PFSK-1 (cell line): ENCODE data around the gene CHD6.

Experiments used
- POLR2AphosphoS5 ChIP-seq: IDR thresholded peaks from 2 replicates; pipeline ENCODE4 v1.6.1; 2012; ENCODE audit warnings: low read depth, mild to moderate bottlenecking, control low read depth, low read length, moderate library complexity
- TAF1 ChIP-seq: IDR thresholded peaks from 2 replicates; pipeline ENCODE4 v1.6.1; 2012; ENCODE audit warnings: low read length, control low read depth, borderline replicate concordance; ENCODE audit not compliant: insufficient read depth
- TF ChIP-seq, protein P1 (sequence below), 2 experiments: IDR thresholded peaks; 2 replicates each; pipeline versions ENCODE4 v1.6.1 to v1.8.0; 2011 to 2012; ENCODE audit warnings: low read depth in 2 of 2, low read length in 2 of 2, control low read depth in 1 of 2, inconsistent platforms in 1 of 2, mild to moderate bottlenecking in 1 of 2, moderate library complexity in 1 of 2; ENCODE audit not compliant: insufficient read depth in 1 of 2

DNA sequence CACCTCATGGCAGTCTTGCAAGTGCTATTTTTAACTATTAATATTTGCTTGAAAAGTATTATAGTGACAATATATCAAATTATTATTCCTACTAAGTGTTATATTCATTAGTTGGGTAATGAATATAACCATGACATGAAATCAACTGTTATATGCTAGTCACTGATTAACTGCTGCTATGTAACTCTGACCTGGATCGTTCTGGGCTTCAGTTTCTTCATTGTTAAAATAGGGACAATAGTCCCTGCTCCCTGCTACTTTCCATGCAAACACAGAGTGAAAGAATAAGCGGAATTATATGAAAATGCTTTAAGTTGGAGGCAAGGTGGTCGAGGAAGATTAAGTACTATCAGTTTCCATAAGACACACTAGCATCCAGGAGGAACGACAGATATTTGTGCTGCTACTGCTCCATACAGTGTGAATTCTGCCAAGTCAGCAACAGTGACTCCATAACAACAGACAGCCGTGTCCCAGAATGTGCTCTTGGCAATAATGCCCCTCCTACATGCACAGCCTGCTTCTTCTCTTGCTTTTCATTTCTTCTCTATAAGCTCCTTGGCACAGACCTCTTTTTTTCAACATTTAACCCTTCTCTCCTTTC lies 107.2 kb downstream of the CHD6 start:
- no peak for TF ChIP-seq POLR2AphosphoS5
- TF ChIP-seq, protein P1, sequence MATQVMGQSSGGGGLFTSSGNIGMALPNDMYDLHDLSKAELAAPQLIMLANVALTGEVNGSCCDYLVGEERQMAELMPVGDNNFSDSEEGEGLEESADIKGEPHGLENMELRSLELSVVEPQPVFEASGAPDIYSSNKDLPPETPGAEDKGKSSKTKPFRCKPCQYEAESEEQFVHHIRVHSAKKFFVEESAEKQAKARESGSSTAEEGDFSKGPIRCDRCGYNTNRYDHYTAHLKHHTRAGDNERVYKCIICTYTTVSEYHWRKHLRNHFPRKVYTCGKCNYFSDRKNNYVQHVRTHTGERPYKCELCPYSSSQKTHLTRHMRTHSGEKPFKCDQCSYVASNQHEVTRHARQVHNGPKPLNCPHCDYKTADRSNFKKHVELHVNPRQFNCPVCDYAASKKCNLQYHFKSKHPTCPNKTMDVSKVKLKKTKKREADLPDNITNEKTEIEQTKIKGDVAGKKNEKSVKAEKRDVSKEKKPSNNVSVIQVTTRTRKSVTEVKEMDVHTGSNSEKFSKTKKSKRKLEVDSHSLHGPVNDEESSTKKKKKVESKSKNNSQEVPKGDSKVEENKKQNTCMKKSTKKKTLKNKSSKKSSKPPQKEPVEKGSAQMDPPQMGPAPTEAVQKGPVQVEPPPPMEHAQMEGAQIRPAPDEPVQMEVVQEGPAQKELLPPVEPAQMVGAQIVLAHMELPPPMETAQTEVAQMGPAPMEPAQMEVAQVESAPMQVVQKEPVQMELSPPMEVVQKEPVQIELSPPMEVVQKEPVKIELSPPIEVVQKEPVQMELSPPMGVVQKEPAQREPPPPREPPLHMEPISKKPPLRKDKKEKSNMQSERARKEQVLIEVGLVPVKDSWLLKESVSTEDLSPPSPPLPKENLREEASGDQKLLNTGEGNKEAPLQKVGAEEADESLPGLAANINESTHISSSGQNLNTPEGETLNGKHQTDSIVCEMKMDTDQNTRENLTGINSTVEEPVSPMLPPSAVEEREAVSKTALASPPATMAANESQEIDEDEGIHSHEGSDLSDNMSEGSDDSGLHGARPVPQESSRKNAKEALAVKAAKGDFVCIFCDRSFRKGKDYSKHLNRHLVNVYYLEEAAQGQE (IDR thresholded peaks at IDR 0.05; ENCODE audit: insufficient read depth in 1 of 2, low read depth in 2 of 2, low read length in 2 of 2), result no peak
- TF ChIP-seq TAF1, result no peak
